Right lobe of liver (tissue), 6 donors: Measurements from ENCODE around the gene FXR2. TPM values are rescaled to one million over a fixed set of nuclear protein-coding genes. Genes with fewer than 3 reads are reported as not detected.

Experiments used
- ATAC-seq, 4 donors: fragments of 200-7000 bp; cut with Tn5 transposase; one replicate each; pipeline ENCODE4 v1.9.1; 2020; ENCODE audit warnings: mild to moderate bottlenecking in 4 of 4, moderate library complexity in 4 of 4
- DNase-seq, 3 donors: peaks; one replicate each; pipeline ENCODE4 v3.0.0-alpha.2; 2020
- H3K27ac ChIP-seq, 3 donors: fragments of 200-600 bp; one replicate each; pipeline ENCODE4 v1.8.0; 2022
- H3K27me3 ChIP-seq, 2 donors: fragments of 200-600 bp; one replicate each; pipeline ENCODE4 v1.8.0; 2022
- H3K36me3 ChIP-seq, 4 donors: fragments of 200-600 bp; sonication (generic) in 1 of 4; one replicate each; pipeline versions ENCODE4 v1.5.1 to v1.8.0; 2017 to 2022; ENCODE audit warnings: control low read depth in 1 of 4
- H3K4me1 ChIP-seq, 4 donors: fragments of 200-600 bp; sonication (generic) in 1 of 4; one replicate each; pipeline versions ENCODE4 v1.5.1 to v1.8.0; 2017 to 2022; ENCODE audit warnings: control low read depth in 1 of 4
- H3K4me3 ChIP-seq, 3 donors: fragments of 200-600 bp; one replicate each; pipeline ENCODE4 v1.8.0; 2022
- H3K9me3 ChIP-seq, 4 donors: fragments of 200-600 bp; sonication (generic) in 1 of 4; one replicate each; pipeline versions ENCODE4 v1.5.1 to v1.8.0; 2017 to 2022; ENCODE audit warnings: control low read depth in 1 of 4
- POLR2A ChIP-seq: fragments of 450-650 bp; IDR thresholded peaks from one replicate; pipeline ENCODE4 v1.6.1; 2017; ENCODE audit warnings: antibody characterized with exemption, mild to moderate bottlenecking
- WGBS: methylation state at CpG from one replicate; pipeline ENCODE4 v1.1.6; 2018; ENCODE audit warnings: low coverage, low lambda C conversion rate; ENCODE audit not compliant: insufficient coverage; ENCODE audit errors: missing lambda C conversion rate; 5-methylcytosine and 5-hydroxymethylcytosine counted together
- intact Hi-C, 2 donors: fragments of 100-400 bp; cut with DNase I; formaldehyde crosslinking; loops; one replicate each; pipeline versions ENCODE4 v1.11.2 to v1.14.1; 2022
- total RNA-seq, 6 experiments: library from RNA; depleted of rRNA in 2 of 6; stranded (reverse); fragments of >200 nt in 2 of 6; fragmentation: NEBNext Ultra II Directional in 3 of 6; extraction: Animal tissue kit (Norgen Biotek cat#: 25700) in 3 of 6; gene quantifications; one replicate each; pipeline versions ENCODE4 v1.1.0 to v1.2.4, GENCODE V29; 2016 to 2023
- TF ChIP-seq, protein P1 (sequence below), 4 donors: fragments of 200-600 bp in 3 of 4; fragments of 450-650 bp in 1 of 4; IDR thresholded peaks; one replicate each; pipeline versions ENCODE4 v1.5.1 to v1.8.0; 2016 to 2022; ENCODE audit warnings: antibody characterized with exemption in 4 of 4, mild to moderate bottlenecking in 2 of 4
- donor health status: DM: no; HTN: yes; CAD: no.
- donor health status: DM: no; HTN: no; CAD: no.
- donor health status: DM: no; HTN: no; CAD: no.
- donor health status: DM: no; HTN: yes; CAD: no.
- donor health status: DM: no; HTN: yes; CAD: no.

Gene FXR2
- total RNA-seq, 6 experiments from 2014 or later, result 14.3 to 23.2 (median 16.7) TPM

DNA sequence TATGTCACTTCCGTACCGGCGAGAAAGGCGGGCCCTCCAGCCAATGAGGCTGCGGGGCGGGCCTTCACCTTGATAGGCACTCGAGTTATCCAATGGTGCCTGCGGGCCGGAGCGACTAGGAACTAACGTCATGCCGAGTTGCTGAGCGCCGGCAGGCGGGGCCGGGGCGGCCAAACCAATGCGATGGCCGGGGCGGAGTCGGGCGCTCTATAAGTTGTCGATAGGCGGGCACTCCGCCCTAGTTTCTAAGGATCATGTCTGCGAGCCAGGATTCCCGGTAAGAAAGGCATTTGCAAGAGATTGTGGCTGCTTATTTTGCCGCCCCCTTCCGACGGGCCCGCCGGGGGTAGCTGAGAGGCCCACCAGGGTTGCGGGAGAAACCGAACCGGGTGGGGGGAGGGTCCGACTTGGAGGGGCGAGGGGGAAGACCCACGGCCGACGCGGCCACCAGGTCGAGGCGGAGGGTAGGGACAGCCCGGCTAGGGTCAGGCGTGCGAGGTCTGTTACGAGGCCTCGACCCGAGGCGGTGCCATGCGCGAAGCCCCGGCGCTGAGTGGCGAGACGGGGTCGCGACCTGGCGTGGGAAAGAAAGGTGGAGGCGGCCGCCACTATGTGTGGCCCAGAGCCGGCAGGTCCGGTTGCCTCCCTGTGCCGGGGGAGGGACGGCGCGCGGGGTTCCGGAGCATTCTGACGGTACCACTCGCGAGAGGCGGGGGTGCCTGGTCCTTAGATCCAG, 41.9 kb downstream of the FXR2 start:
- no peaks in the 10 kb centered on the region for H3K9me3 ChIP-seq
- DNase-seq (peak; percentile 74 to 100 (median 99)), ATAC-seq (peak; percentile 88 to 95 (median 92))
- 1% methylated on average over 11 of the region's 73 CpGs for WGBS
- H3K4me3 ChIP-seq, result peak overlapping the region; percentile 100
- TF ChIP-seq POLR2A, result peak; percentile 99
- TF ChIP-seq, protein P1, sequence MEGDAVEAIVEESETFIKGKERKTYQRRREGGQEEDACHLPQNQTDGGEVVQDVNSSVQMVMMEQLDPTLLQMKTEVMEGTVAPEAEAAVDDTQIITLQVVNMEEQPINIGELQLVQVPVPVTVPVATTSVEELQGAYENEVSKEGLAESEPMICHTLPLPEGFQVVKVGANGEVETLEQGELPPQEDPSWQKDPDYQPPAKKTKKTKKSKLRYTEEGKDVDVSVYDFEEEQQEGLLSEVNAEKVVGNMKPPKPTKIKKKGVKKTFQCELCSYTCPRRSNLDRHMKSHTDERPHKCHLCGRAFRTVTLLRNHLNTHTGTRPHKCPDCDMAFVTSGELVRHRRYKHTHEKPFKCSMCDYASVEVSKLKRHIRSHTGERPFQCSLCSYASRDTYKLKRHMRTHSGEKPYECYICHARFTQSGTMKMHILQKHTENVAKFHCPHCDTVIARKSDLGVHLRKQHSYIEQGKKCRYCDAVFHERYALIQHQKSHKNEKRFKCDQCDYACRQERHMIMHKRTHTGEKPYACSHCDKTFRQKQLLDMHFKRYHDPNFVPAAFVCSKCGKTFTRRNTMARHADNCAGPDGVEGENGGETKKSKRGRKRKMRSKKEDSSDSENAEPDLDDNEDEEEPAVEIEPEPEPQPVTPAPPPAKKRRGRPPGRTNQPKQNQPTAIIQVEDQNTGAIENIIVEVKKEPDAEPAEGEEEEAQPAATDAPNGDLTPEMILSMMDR (IDR thresholded peaks at IDR 0.05), result no peak
- peaks cover 25 to 44% (median 31%) of the 10 kb centered on the region in 4 donors for H3K36me3 ChIP-seq
- intact Hi-C loops, result no loop called here
- peaks cover 0 to 46% (median 14%) of the 10 kb centered on the region in 4 donors for H3K4me1 ChIP-seq
- peak overlapping the region; percentile 90 to 99 (median 96) for H3K27ac ChIP-seq
- no peaks in the 10 kb centered on the region for H3K27me3 ChIP-seq

DNA sequence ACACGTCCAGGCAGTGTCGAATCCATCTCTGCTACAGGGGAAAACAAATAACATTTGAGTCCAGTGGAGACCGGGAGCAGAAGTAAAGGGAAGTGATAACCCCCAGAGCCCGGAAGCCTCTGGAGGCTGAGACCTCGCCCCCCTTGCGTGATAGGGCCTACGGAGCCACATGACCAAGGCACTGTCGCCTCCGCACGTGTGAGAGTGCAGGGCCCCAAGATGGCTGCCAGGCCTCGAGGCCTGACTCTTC, 42.4 kb downstream of the FXR2 start:
- WGBS, result 0% methylated on average over 6 of the region's 11 CpGs
- no peaks in the 10 kb centered on the region for H3K27me3 ChIP-seq
- H3K9me3 ChIP-seq, result no peaks in the 10 kb centered on the region
- TF ChIP-seq POLR2A, result no peak
- TF ChIP-seq, protein P1 (IDR thresholded peaks at IDR 0.05), result no peak
- peak overlapping the region; percentile 43 to 100 (median 52) for H3K4me3 ChIP-seq
- H3K27ac ChIP-seq, result peak overlapping the region; percentile 47 to 75 (median 71)
- peaks cover 0 to 42% (median 11%) of the 10 kb centered on the region in 4 donors for H3K4me1 ChIP-seq
- no peak for ATAC-seq
- H3K36me3 ChIP-seq, result peaks cover 20 to 39% (median 27%) of the 10 kb centered on the region in 4 donors
- DNase-seq, result peak in 1 of 3 donors; percentile 100
- intact Hi-C loops, result no loop called here

DNA sequence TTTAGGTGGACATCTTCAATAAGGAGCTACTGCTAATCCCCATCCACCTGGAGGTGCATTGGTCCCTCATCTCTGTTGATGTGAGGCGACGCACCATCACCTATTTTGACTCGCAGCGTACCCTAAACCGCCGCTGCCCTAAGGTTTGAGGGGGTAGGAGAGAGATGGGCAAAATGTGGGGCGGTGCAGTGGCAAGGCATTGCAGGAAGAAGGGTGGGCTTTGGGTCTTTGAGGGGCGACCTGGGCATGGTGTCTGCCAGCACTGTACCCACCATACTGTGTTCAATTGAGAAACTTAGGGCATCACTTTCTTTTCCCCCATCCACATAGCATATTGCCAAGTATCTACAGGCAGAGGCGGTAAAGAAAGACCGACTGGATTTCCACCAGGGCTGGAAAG, 44.3 kb downstream of the FXR2 start:
- DNase-seq, result no peak
- Histone ChIP-seq H3K9me3 (no peaks in the 10 kb centered on the region), H3K4me1 (peaks cover 0 to 23% (median 6%) of the 10 kb centered on the region in 4 donors), H3K27me3 (no peaks in the 10 kb centered on the region), H3K36me3 (peaks cover 3 to 35% (median 17%) of the 10 kb centered on the region in 4 donors), H3K4me3 (no peak overlapping the region), H3K27ac (no peak overlapping the region)
- intact Hi-C loops, result no loop called here
- TF ChIP-seq, protein P1 (IDR thresholded peaks at IDR 0.05), result no peak
- TF ChIP-seq POLR2A, result no peak
- ATAC-seq, result no peak
- WGBS, result 88% methylated on average over 8 of the region's 10 CpGs

DNA sequence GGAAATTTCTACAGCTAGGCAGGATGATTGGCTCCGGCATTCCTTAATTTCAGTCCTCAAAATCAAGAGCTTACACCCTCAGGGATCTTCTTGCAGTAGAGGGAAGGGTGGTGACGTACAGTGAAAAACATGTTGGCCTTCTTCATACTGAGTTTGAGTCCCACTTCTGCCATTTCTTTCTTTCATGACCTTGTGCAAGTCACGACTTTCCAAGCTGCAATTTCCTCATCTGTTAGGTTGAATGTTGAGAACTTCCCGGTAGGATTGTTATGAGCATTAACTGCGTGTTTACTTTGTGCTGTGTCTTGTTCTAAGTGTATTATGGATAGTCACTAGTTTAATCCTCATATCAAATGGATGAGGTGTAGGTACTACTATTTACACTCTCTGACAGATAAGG, 45.1 kb downstream of the FXR2 start:
- TF ChIP-seq, protein P1 (IDR thresholded peaks at IDR 0.05), result no peak
- TF ChIP-seq POLR2A, result no peak
- H3K4me1 ChIP-seq, result peaks cover 0 to 15% (median 2%) of the 10 kb centered on the region in 4 donors
- ATAC-seq (no peak), DNase-seq (no peak)
- no peaks in the 10 kb centered on the region for H3K9me3 ChIP-seq
- H3K36me3 ChIP-seq, result peaks cover 0 to 35% (median 10%) of the 10 kb centered on the region in 4 donors
- H3K27me3 ChIP-seq, result no peaks in the 10 kb centered on the region
- intact Hi-C loops, result loop anchor here in 1 of 2 donors (10.0 kb wide), 1 partner anchor 55 kb away; no protein-coding TSS in a partner anchor
- H3K4me3 ChIP-seq, result no peak overlapping the region
- 77% methylated on average over 4 of the region's 5 CpGs for WGBS
- H3K27ac ChIP-seq, result no peak overlapping the region
